HG03439 (cell line): ENCODE data around the gene ANKRD30B.
"Not testable (repeated sequence)": the region's sequence is repeated elsewhere in the genome, so short reads cannot be mapped to it uniquely, and the experiment has no call there.

ENCODE experiments used
- ATAC-seq: cut with Tn5 transposase; IDR thresholded peaks from one replicate; pipeline ENCODE4 v1.9.1; 2021; ENCODE audit warnings: mild to moderate bottlenecking, moderate library complexity; ENCODE audit not compliant: unreplicated experiment

Gene ANKRD30B

GRCh38 chr18:14855634-14856033, 107.7 kb downstream of the ANKRD30B start:
- ATAC-seq = not testable (repeated sequence)

- not testable (repeated sequence) for ATAC-seq
Observed at GRCh38 chr18:14856256-14856655, 108.3 kb downstream of the ANKRD30B start.

GRCh38 chr18:14858514-14858913, 110.5 kb downstream of the ANKRD30B start:
- ATAC-seq = not testable (repeated sequence)

GRCh38 chr18:14859995-14860394, 112.0 kb downstream of the ANKRD30B start:
- ATAC-seq = not testable (repeated sequence)

- not testable (repeated sequence) for ATAC-seq
Observed at GRCh38 chr18:14866426-14866825, 118.5 kb downstream of the ANKRD30B start.

GRCh38 chr18:14867988-14868387, 120.0 kb downstream of the ANKRD30B start:
- ATAC-seq = not testable (repeated sequence)

GRCh38 chr18:14868825-14869224, 120.9 kb downstream of the ANKRD30B start:
- ATAC-seq = not testable (repeated sequence)

- not testable (repeated sequence) for ATAC-seq
Observed at GRCh38 chr18:14878826-14879225, 130.9 kb downstream of the ANKRD30B start.

GRCh38 chr18:14900435-14900834, 152.5 kb downstream of the ANKRD30B start:
- ATAC-seq = no peak
